Ishikawa (cell line): ENCODE measurements around the gene CCT3.

Source experiments
- CEBPB ChIP-seq: IDR thresholded peaks from 2 replicates; pipeline ENCODE4 v1.6.1; 2012
- EGR1 ChIP-seq: IDR thresholded peaks from 2 replicates; pipeline ENCODE4 v1.6.1; 2012
- EP300 ChIP-seq: IDR thresholded peaks from 2 replicates; pipeline ENCODE4 v1.6.1; 2012; ENCODE audit warnings: borderline replicate concordance
- TAF1 ChIP-seq: IDR thresholded peaks from 2 replicates; pipeline ENCODE4 v1.6.1; 2012; ENCODE audit warnings: low read depth, mild to moderate bottlenecking
- TCF12 ChIP-seq: IDR thresholded peaks from 2 replicates; pipeline ENCODE4 v1.6.1; 2012; ENCODE audit warnings: low read depth
- YY1 ChIP-seq: IDR thresholded peaks from 2 replicates; pipeline ENCODE4 v1.6.1; 2012; ENCODE audit warnings: low read depth
- ZBTB7A ChIP-seq: IDR thresholded peaks from 2 replicates; pipeline ENCODE4 v1.6.1; 2012; ENCODE audit warnings: low read depth
- TF ChIP-seq, protein P1 (sequence below): IDR thresholded peaks from 2 replicates; pipeline ENCODE4 v1.6.1; 2012
- TF ChIP-seq, protein P2 (sequence below): IDR thresholded peaks from 2 replicates; pipeline ENCODE4 v1.6.1; 2012; ENCODE audit warnings: low read depth, mild to moderate bottlenecking
- TF ChIP-seq, protein P3 (sequence below): IDR thresholded peaks from 2 replicates; pipeline ENCODE4 v1.6.1; 2012

DNA sequence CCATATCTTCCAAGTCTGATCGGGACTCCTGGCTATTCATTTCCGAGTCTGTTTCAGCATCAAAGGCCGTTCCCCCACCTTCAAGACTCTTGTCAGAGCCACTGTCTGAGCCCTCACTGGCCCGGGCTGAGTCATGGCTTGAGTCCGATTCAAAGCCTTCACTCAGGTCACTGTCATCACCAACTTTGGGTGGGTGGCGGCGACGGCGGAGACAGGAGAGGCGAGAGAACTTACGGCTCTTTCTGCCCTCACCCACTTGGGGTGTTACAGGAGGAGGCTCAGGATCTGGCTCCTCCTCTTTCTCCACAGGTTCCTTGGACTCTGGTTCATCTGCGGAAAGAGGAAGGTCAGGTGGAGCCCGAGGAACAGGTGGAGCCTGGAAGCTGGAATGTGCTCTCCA lies 72.0 kb downstream of the CCT3 start:
- TF ChIP-seq TCF12 (no peak), TAF1 (no peak), ZBTB7A (no peak), EGR1 (no peak), YY1 (no peak), CEBPB (no peak), EP300 (no peak)
- TF ChIP-seq, protein P1, sequence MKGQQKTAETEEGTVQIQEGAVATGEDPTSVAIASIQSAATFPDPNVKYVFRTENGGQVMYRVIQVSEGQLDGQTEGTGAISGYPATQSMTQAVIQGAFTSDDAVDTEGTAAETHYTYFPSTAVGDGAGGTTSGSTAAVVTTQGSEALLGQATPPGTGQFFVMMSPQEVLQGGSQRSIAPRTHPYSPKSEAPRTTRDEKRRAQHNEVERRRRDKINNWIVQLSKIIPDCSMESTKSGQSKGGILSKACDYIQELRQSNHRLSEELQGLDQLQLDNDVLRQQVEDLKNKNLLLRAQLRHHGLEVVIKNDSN, result no peak
- TF ChIP-seq, protein P2, sequence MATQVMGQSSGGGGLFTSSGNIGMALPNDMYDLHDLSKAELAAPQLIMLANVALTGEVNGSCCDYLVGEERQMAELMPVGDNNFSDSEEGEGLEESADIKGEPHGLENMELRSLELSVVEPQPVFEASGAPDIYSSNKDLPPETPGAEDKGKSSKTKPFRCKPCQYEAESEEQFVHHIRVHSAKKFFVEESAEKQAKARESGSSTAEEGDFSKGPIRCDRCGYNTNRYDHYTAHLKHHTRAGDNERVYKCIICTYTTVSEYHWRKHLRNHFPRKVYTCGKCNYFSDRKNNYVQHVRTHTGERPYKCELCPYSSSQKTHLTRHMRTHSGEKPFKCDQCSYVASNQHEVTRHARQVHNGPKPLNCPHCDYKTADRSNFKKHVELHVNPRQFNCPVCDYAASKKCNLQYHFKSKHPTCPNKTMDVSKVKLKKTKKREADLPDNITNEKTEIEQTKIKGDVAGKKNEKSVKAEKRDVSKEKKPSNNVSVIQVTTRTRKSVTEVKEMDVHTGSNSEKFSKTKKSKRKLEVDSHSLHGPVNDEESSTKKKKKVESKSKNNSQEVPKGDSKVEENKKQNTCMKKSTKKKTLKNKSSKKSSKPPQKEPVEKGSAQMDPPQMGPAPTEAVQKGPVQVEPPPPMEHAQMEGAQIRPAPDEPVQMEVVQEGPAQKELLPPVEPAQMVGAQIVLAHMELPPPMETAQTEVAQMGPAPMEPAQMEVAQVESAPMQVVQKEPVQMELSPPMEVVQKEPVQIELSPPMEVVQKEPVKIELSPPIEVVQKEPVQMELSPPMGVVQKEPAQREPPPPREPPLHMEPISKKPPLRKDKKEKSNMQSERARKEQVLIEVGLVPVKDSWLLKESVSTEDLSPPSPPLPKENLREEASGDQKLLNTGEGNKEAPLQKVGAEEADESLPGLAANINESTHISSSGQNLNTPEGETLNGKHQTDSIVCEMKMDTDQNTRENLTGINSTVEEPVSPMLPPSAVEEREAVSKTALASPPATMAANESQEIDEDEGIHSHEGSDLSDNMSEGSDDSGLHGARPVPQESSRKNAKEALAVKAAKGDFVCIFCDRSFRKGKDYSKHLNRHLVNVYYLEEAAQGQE, result no peak
- TF ChIP-seq, protein P3, sequence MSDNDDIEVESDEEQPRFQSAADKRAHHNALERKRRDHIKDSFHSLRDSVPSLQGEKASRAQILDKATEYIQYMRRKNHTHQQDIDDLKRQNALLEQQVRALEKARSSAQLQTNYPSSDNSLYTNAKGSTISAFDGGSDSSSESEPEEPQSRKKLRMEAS, result no peak
